ENCODE data around the gene ZSCAN31. TPM values are rescaled to one million over a fixed set of nuclear protein-coding genes. Genes with fewer than 3 reads are reported as not detected.
"Not testable (repeated sequence)": the region's sequence is repeated elsewhere in the genome, so short reads cannot be mapped to it uniquely, and the experiment has no call there.

Gene ZSCAN31
- total RNA-seq, 3 donors from 2014 or later = 4.6 to 19.3 (median 17.4) TPM

- no peak for TF ChIP-seq POLR2A (IDR thresholded peaks at IDR 0.05)
- no peak for TF ChIP-seq CTCF (IDR thresholded peaks at IDR 0.05)
- TF ChIP-seq POLR2AphosphoS5 (IDR thresholded peaks at IDR 0.05) = no peak
- Histone ChIP-seq H3K27ac (no peak overlapping the region), H3K9me3 (peaks cover 0 to 4% of the 10 kb centered on the region in 2 donors), H3K36me3 (no peaks in the 10 kb centered on the region), H3K4me1 (no peaks in the 10 kb centered on the region), H3K4me3 (no peak overlapping the region), H3K27me3 (no peaks in the 10 kb centered on the region)
- intact Hi-C loops (cut with DNase I; ENCODE audit: low total_unique reads) = no loop called here
- DNase-seq (ENCODE audit: low spot score in 2 of 2) = no peak
Observed at GRCh38 chr6:28315628-28316027, 20.3 kb downstream of the ZSCAN31 start.

- Histone ChIP-seq H3K4me1 (no peaks in the 10 kb centered on the region), H3K4me3 (no peak overlapping the region), H3K36me3 (no peaks in the 10 kb centered on the region), H3K27me3 (no peaks in the 10 kb centered on the region), H3K27ac (no peak overlapping the region), H3K9me3 (no peaks in the 10 kb centered on the region)
- intact Hi-C loops (cut with DNase I; ENCODE audit: low total_unique reads) = no loop called here
- TF ChIP-seq POLR2A (IDR thresholded peaks at IDR 0.05) (no peak), CTCF (IDR thresholded peaks at IDR 0.05) (no peak), POLR2AphosphoS5 (IDR thresholded peaks at IDR 0.05) (no peak)
- DNase-seq (ENCODE audit: low spot score in 2 of 2) = no peak
Observed at GRCh38 chr6:28312939-28313338, 23.0 kb downstream of the ZSCAN31 start.

DNA sequence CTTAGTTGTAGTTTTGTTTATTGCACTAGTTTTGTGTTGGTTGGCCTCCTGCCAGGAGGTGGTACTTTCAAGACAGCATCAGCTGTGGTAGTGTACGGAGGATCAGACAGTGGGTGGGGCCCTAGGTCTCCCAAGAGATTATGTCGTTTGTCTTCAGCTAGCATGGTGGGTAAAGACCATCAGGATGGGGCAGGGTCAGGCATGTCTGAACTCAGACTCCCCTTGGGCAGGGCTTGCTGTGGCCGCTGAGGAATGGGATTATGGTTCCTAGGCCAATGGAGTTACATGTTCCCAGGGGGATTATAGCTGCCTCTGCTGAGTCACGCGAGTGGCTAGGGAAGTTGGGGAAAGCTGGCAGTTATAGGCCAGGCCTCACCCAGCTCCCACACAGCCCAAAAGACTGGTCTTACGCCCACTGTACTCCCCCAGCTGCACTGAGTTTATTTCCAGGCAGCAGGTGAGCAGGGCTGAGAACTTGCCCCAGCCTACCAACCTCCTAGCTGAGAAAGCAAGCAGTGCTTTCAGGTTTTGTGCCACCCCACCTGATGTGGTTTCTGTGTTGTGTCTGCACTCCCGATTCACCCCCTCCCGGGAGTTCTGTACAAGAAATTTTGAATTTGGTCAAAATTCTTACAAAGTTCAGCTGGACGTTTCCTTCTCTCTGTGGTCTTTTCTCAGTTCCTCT lies 24.7 kb downstream of the ZSCAN31 start:
- Histone ChIP-seq H3K27ac (no peak overlapping the region), H3K9me3 (peaks cover 0 to 9% of the 10 kb centered on the region in 2 donors), H3K4me1 (no peaks in the 10 kb centered on the region), H3K27me3 (no peaks in the 10 kb centered on the region), H3K4me3 (no peak overlapping the region), H3K36me3 (no peaks in the 10 kb centered on the region)
- no peak for DNase-seq (ENCODE audit: low spot score in 2 of 2)
- intact Hi-C loops (cut with DNase I; ENCODE audit: low total_unique reads) = no loop called here
- TF ChIP-seq CTCF (IDR thresholded peaks at IDR 0.05) (no peak), POLR2AphosphoS5 (IDR thresholded peaks at IDR 0.05) (no peak), POLR2A (IDR thresholded peaks at IDR 0.05) (no peak)

DNA sequence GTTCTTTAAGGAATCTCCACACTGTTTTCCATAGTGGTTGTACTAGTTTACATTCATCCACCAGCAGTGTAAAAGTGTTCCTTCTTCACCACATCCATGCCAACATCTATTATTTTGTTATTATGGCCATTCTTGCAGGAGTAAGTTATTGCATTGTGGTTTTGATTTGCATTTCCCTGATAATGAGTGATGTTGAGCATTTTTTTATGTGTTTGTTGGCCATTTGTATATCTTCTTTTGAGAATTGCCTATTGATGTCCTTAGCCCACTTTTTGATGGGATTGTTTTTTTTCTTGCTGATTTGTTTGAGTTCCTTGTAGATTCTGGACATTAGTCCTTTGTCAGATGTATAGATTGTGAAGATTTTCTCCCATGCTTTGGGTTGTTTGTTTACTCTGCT lies 29.6 kb downstream of the ZSCAN31 start:
- H3K27me3 ChIP-seq; DNase-seq (ENCODE audit: low spot score in 2 of 2); intact Hi-C loops (cut with DNase I; ENCODE audit: low total_unique reads); H3K4me1 ChIP-seq; H3K27ac ChIP-seq; H3K36me3 ChIP-seq; H3K4me3 ChIP-seq: not testable (repeated sequence)
- H3K9me3 ChIP-seq = peaks cover 0 to 14% of the 10 kb centered on the region in 2 donors

GRCh38 chr6:28303570-28303969 lies 32.4 kb downstream of the ZSCAN31 start:
- Histone ChIP-seq H3K9me3 (peaks cover 0 to 14% of the 10 kb centered on the region in 2 donors), H3K27ac (no peak overlapping the region), H3K4me1 (no peaks in the 10 kb centered on the region), H3K4me3 (no peak overlapping the region), H3K36me3 (no peaks in the 10 kb centered on the region), H3K27me3 (no peaks in the 10 kb centered on the region)
- intact Hi-C loops (cut with DNase I; ENCODE audit: low total_unique reads) = no loop called here
- no peak for DNase-seq (ENCODE audit: low spot score in 2 of 2)
- TF ChIP-seq CTCF (IDR thresholded peaks at IDR 0.05) (no peak), POLR2A (IDR thresholded peaks at IDR 0.05) (no peak), POLR2AphosphoS5 (IDR thresholded peaks at IDR 0.05) (no peak)

All from breast epithelium (tissue), 4 donors.